GM21737 (cell line): ENCODE measurements around the gene ZNF121.

Experiments
- ATAC-seq: cut with Tn5 transposase; IDR thresholded peaks from one replicate; pipeline ENCODE4 v1.9.1; 2021; ENCODE audit warnings: mild to moderate bottlenecking, moderate library complexity; ENCODE audit not compliant: unreplicated experiment

ZNF121 gene

DNA sequence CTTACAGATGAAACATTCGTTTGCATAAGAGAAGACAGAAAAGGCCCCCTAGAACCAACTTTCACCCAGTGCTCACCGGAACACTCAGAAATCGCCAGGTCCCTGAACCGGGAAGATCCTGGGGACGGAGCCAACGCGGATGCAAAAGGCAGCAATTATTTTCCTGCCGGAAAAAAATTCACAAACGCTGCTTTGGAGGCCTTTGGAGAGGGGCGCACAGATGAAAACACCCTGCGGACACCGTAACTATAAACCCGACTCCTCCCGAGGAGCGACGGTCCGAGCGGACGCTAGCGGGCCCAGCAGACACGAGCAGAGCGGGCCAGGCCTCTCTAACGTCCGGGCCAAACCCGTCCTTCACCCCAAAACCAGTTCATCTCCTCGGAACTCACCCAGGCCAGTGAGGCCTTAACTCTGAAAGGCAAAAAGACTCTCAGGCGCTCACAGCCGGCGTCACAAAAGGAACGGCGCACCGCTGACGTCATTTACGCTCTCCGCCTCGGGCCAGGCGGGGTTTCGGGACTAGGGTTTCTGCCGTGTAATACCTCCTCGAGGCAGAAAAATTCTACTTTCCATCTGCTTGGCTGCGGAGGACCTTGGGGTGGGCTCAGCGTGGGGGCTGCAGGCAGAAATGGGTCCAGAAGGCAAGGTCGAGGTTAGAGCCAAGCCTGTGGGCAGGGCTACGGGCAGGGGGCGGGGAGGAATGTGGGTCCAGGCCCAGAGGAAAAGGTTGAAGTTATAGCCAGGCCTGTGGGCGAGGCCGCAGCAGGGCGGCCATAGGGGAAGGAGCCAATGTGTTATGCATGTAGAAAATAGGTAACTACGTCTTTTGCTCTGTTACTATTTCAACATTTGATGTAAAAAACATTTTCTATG is 45.9 kb downstream of the ZNF121 start, which contains the start of gene ZNF426:
ZNF426 (minus strand) TSS at position 463 of the 876 bp plus-strand sequence. CDS start 2,413 bp downstream, outside the sequence.
- ATAC-seq: peak; percentile 74

- no peak for ATAC-seq
Measured at GRCh38 chr19:9535934-9536333, 48.4 kb downstream of the ZNF121 start.

- no peak for ATAC-seq
Measured at GRCh38 chr19:9531933-9532332, 52.4 kb downstream of the ZNF121 start.

DNA sequence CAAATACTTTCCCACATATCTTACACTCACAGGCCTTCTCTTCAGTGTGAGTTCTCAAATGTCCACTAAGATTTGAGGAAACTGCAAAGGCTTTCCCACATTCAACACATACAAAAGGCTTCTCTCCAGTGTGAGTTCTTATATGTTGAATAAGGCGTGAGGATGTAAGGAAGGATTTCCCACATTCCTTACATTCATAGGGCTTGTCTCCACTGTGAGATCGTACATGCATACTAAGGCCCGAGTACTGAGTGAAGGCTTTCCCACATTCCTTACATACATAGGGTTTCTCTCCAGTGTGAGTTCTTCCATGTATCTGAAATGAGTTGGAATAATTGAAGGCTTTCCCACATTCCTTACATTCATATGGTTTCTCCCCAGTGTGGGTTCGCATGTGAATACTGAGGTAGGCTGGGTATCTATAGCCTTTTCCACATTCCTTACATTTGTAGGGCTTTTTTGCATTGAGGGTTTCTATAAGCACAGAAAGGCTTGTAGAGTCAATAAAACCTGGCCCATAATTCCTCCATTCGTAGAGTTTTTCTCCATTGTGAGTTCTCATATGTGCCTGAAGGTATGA is 55.5 kb downstream of the ZNF121 start:
- no peak for ATAC-seq

- no peak for ATAC-seq
Measured at GRCh38 chr19:9523885-9524474, 60.3 kb downstream of the ZNF121 start.
